ENCODE results near the gene TRPM5.
"Not testable (repeated sequence)": the region's sequence is repeated elsewhere in the genome, so short reads cannot be mapped to it uniquely, and the experiment has no call there.

TRPM5 gene

GRCh38 chr11:2443881-2444820, at the start of gene TRPM5:
TSS of gene TRPM5 (minus strand) at chr11:2444514. CDS start at chr11:2423036, 21,478 bp downstream.
- peak; percentile 58 for DNase-seq (ENCODE audit: low read depth)

GRCh38 chr11:2489083-2489482, 44.8 kb upstream of the TRPM5 start:
- no peak for DNase-seq (ENCODE audit: low read depth)

- DNase-seq (ENCODE audit: low read depth), result no peak
These were observed 43.7 kb upstream of the TRPM5 start for GRCh38 chr11:2488004-2488403.

- no peak for DNase-seq (ENCODE audit: low read depth)
These were observed 40.3 kb upstream of the TRPM5 start for GRCh38 chr11:2484576-2485125.

GRCh38 chr11:2483426-2483825, 39.1 kb upstream of the TRPM5 start:
- DNase-seq (ENCODE audit: low read depth), result no peak

- DNase-seq (ENCODE audit: low read depth), result no peak
These were observed 38.4 kb upstream of the TRPM5 start for GRCh38 chr11:2482745-2483144.

GRCh38 chr11:2482204-2482603, 37.9 kb upstream of the TRPM5 start:
- no peak for DNase-seq (ENCODE audit: low read depth)

GRCh38 chr11:2481253-2481652, 36.9 kb upstream of the TRPM5 start:
- no peak for DNase-seq (ENCODE audit: low read depth)

GRCh38 chr11:2480874-2481220, 36.5 kb upstream of the TRPM5 start:
- DNase-seq (ENCODE audit: low read depth), result no peak

- not testable (repeated sequence) for DNase-seq (ENCODE audit: low read depth)
These were observed 36.0 kb upstream of the TRPM5 start for GRCh38 chr11:2480067-2480873.

- no peak for DNase-seq (ENCODE audit: low read depth)
These were observed 33.6 kb upstream of the TRPM5 start for GRCh38 chr11:2477936-2478335.

GRCh38 chr11:2477254-2477653, 32.9 kb upstream of the TRPM5 start:
- no peak for DNase-seq (ENCODE audit: low read depth)

GRCh38 chr11:2475136-2475918, 31.0 kb upstream of the TRPM5 start:
- no peak for DNase-seq (ENCODE audit: low read depth)

GRCh38 chr11:2474059-2474901, 30.0 kb upstream of the TRPM5 start:
- DNase-seq (ENCODE audit: low read depth), result no peak

GRCh38 chr11:2473361-2474058, 29.2 kb upstream of the TRPM5 start:
- DNase-seq (ENCODE audit: low read depth), result no peak

- DNase-seq (ENCODE audit: low read depth), result no peak
These were observed 28.3 kb upstream of the TRPM5 start for GRCh38 chr11:2472428-2473186.

GRCh38 chr11:2471804-2472096, 27.4 kb upstream of the TRPM5 start:
- no peak for DNase-seq (ENCODE audit: low read depth)

- no peak for DNase-seq (ENCODE audit: low read depth)
These were observed 26.9 kb upstream of the TRPM5 start for GRCh38 chr11:2471048-2471803.

- no peak for DNase-seq (ENCODE audit: low read depth)
These were observed 26.2 kb upstream of the TRPM5 start for GRCh38 chr11:2470495-2470894.
